ENCODE data around the gene SMIM10L1.

GRCh38 chr12:11171145-11171968, at the start of gene SMIM10L1:
- TF ChIP-seq REST (IDR thresholded peaks at IDR 0.05; ENCODE audit: insufficient read depth in 1 of 2, low read depth in 2 of 2, low read length in 2 of 2) (peak in 1 of 2 experiments; percentile 14; a peak in 1 of 4 replicates), POLR2AphosphoS5 (IDR thresholded peaks at IDR 0.05; ENCODE audit: low read depth, low read length) (peak; percentile 95)

All from PFSK-1 (cell line).